Mesodermal cell (in vitro differentiated cells): ENCODE results near the gene TCERG1.

ENCODE experiments used
- H3K27ac ChIP-seq: 2 replicates; pipeline ENCODE4 v1.7.0; 2013; ENCODE audit warnings: mild to moderate bottlenecking, low read depth, low read length, moderate library complexity; ENCODE audit not compliant: severe bottlenecking
- H3K36me3 ChIP-seq: 2 replicates; pipeline ENCODE4 v1.7.1; 2013; ENCODE audit warnings: mild to moderate bottlenecking, low read length, moderate library complexity; ENCODE audit not compliant: control insufficient read depth, insufficient read depth
- H3K4me1 ChIP-seq: one replicate; pipeline ENCODE4 v1.7.1; 2013; ENCODE audit warnings: mild to moderate bottlenecking, low read length; ENCODE audit not compliant: insufficient read depth, control insufficient read depth, poor library complexity, severe bottlenecking
- H3K4me3 ChIP-seq: 2 replicates; pipeline ENCODE4 v1.7.0; 2013; ENCODE audit warnings: low read length, control low read depth, mild to moderate bottlenecking; ENCODE audit not compliant: insufficient read depth, poor library complexity, severe bottlenecking; ENCODE audit errors: extremely low read depth
- H3K9me3 ChIP-seq: 2 replicates; pipeline ENCODE4 v1.7.1; 2013; ENCODE audit warnings: mild to moderate bottlenecking, low read length, moderate library complexity; ENCODE audit not compliant: control insufficient read depth
- WGBS, 2 experiments: methylation state at CpG; one replicate each; pipeline ENCODE4 v1.1.5; 2013; ENCODE audit warnings: missing lambda C conversion rate in 2 of 2; ENCODE audit not compliant: insufficient coverage in 2 of 2; 5-methylcytosine and 5-hydroxymethylcytosine counted together

The TCERG1 gene

GRCh38 chr5:146490089-146490843 lies 43.1 kb downstream of the TCERG1 start:
- 89% methylated on average over 1 of the region's 3 CpGs; no CpG with 5 or more reads in 1 of the 2 experiments for WGBS, 2 experiments
- H3K36me3 ChIP-seq, result peaks cover 56% of the 10 kb centered on the region
- H3K4me3 ChIP-seq, result no peak overlapping the region

GRCh38 chr5:146494656-146495055 lies 47.5 kb downstream of the TCERG1 start:
- H3K4me1 ChIP-seq, result no peaks in the 10 kb centered on the region
- no peaks in the 10 kb centered on the region for H3K9me3 ChIP-seq
- peaks cover 49% of the 10 kb centered on the region for H3K36me3 ChIP-seq
- no peak overlapping the region for H3K4me3 ChIP-seq
- H3K27ac ChIP-seq, result no peak overlapping the region
- 100% methylated on average over 1 of the region's 2 CpGs; no CpG with 5 or more reads in 1 of the 2 experiments for WGBS, 2 experiments

More at GRCh38 chr5:146490089-146490843, 43.1 kb downstream of the TCERG1 start:
- Histone ChIP-seq H3K4me1 (no peaks in the 10 kb centered on the region), H3K9me3 (no peaks in the 10 kb centered on the region), H3K27ac (no peak overlapping the region)

- Histone ChIP-seq H3K9me3 (no peaks in the 10 kb centered on the region), H3K4me3 (no peak overlapping the region), H3K36me3 (peaks cover 40% of the 10 kb centered on the region), H3K4me1 (no peaks in the 10 kb centered on the region), H3K27ac (no peak overlapping the region)
- 100% methylated on average over 1 to 2 of the region's 4 CpGs for WGBS, 2 experiments
These were observed 52.5 kb downstream of the TCERG1 start for GRCh38 chr5:146499680-146500079.

- Histone ChIP-seq H3K27ac (no peak overlapping the region), H3K36me3 (peaks cover 81% of the 10 kb centered on the region), H3K9me3 (no peaks in the 10 kb centered on the region), H3K4me1 (no peaks in the 10 kb centered on the region), H3K4me3 (no peak overlapping the region)
- WGBS, 2 experiments, result 100% methylated on average over 1 of the region's 5 CpGs
These were observed 60.3 kb downstream of the TCERG1 start for GRCh38 chr5:146507428-146507827.

GRCh38 chr5:146510559-146511125 lies 63.5 kb downstream of the TCERG1 start:
- H3K36me3 ChIP-seq, result peaks cover 58% of the 10 kb centered on the region
- no peaks in the 10 kb centered on the region for H3K9me3 ChIP-seq
- H3K4me3 ChIP-seq, result no peak overlapping the region
- H3K4me1 ChIP-seq, result no peaks in the 10 kb centered on the region
- no peak overlapping the region for H3K27ac ChIP-seq
- WGBS, 2 experiments, result 97 to 100% methylated on average over 2 to 6 of the region's 9 CpGs

- WGBS, 2 experiments, result no CpG with 5 or more reads among the region's 2 CpGs
These were observed 66.3 kb downstream of the TCERG1 start for GRCh38 chr5:146513462-146513861.

GRCh38 chr5:146514575-146514974 lies 67.4 kb downstream of the TCERG1 start:
- Histone ChIP-seq H3K36me3 (peaks cover 21% of the 10 kb centered on the region), H3K9me3 (no peaks in the 10 kb centered on the region), H3K27ac (no peak overlapping the region), H3K4me3 (no peak overlapping the region), H3K4me1 (no peaks in the 10 kb centered on the region)
- WGBS, 2 experiments, result 100% methylated on average over 1 of the region's 1 CpG; no CpG with 5 or more reads in 1 of the 2 experiments

More at GRCh38 chr5:146513462-146513861, 66.3 kb downstream of the TCERG1 start:
- Histone ChIP-seq H3K36me3 (peaks cover 31% of the 10 kb centered on the region), H3K4me1 (no peaks in the 10 kb centered on the region), H3K9me3 (no peaks in the 10 kb centered on the region), H3K4me3 (no peak overlapping the region), H3K27ac (no peak overlapping the region)

- H3K4me3 ChIP-seq, result no peak overlapping the region
- WGBS, 2 experiments, result 89% methylated on average over 4 to 10 of the region's 10 CpGs
- peaks cover 6% of the 10 kb centered on the region for H3K4me1 ChIP-seq
- H3K27ac ChIP-seq, result no peak overlapping the region
- H3K36me3 ChIP-seq, result peaks cover 11% of the 10 kb centered on the region
- no peaks in the 10 kb centered on the region for H3K9me3 ChIP-seq
These were observed 68.5 kb downstream of the TCERG1 start for GRCh38 chr5:146515473-146516150.

GRCh38 chr5:146516151-146516475 lies 69.0 kb downstream of the TCERG1 start, which contains the start of gene GPR151:
Gene GPR151, minus strand, starts transcription at chr5:146516190. Its CDS starts 77 bp downstream, at chr5:146516113.
- WGBS, 2 experiments, result no CpG with 5 or more reads among the region's 3 CpGs
- no peak within 1 kb of the TSS for H3K4me3 ChIP-seq
- no peaks in the 10 kb centered on the region for H3K9me3 ChIP-seq
- peaks cover 10% of the 10 kb centered on the region for H3K4me1 ChIP-seq
- no peak within 1 kb of the TSS for H3K27ac ChIP-seq
- H3K36me3 ChIP-seq, result peaks cover 6% of the 10 kb centered on the region

GRCh38 chr5:146519554-146519953 lies 72.4 kb downstream of the TCERG1 start:
- no peaks in the 10 kb centered on the region for H3K9me3 ChIP-seq
- H3K4me1 ChIP-seq, result peaks cover 20% of the 10 kb centered on the region
- WGBS, 2 experiments, result 40% methylated on average over 1 of the region's 2 CpGs; no CpG with 5 or more reads in 1 of the 2 experiments
- no peaks in the 10 kb centered on the region for H3K36me3 ChIP-seq
- no peak overlapping the region for H3K27ac ChIP-seq
- H3K4me3 ChIP-seq, result no peak overlapping the region
